VCaP (cell line): Measurements from ENCODE around the gene OSBPL10.

Experiments
- H3K27ac ChIP-seq: fragments of 450-650 bp; 2 replicates; pipeline ENCODE4 v1.5.1; 2017
- CTCF ChIP-seq: fragments of 450-650 bp; conservative IDR thresholded peaks from 2 replicates; pipeline ENCODE4 v1.5.1; 2017; ENCODE audit warnings: mild to moderate bottlenecking, moderate library complexity

OSBPL10 gene

GRCh38 chr3:31817411-31817966 lies 163.6 kb downstream of the OSBPL10 start:
- H3K27ac ChIP-seq, result no peak overlapping the region

GRCh38 chr3:31815631-31816440 lies 165.2 kb downstream of the OSBPL10 start:
- TF ChIP-seq CTCF, result no peak

More at GRCh38 chr3:31817411-31817966, 163.6 kb downstream of the OSBPL10 start:
- no peak for TF ChIP-seq CTCF

GRCh38 chr3:31815006-31815405 lies 166.1 kb downstream of the OSBPL10 start:
- no peak overlapping the region for H3K27ac ChIP-seq
- TF ChIP-seq CTCF, result no peak

More at GRCh38 chr3:31815631-31816440, 165.2 kb downstream of the OSBPL10 start:
- H3K27ac ChIP-seq, result no peak overlapping the region

GRCh38 chr3:31813686-31814085 lies 167.4 kb downstream of the OSBPL10 start:
- no peak for TF ChIP-seq CTCF
- H3K27ac ChIP-seq, result no peak overlapping the region

GRCh38 chr3:31813197-31813596 lies 167.9 kb downstream of the OSBPL10 start:
- no peak for TF ChIP-seq CTCF

GRCh38 chr3:31810991-31811433 lies 170.1 kb downstream of the OSBPL10 start:
- no peak for TF ChIP-seq CTCF
- no peak overlapping the region for H3K27ac ChIP-seq

More at GRCh38 chr3:31813197-31813596, 167.9 kb downstream of the OSBPL10 start:
- H3K27ac ChIP-seq, result no peak overlapping the region

- H3K27ac ChIP-seq, result no peak overlapping the region
- TF ChIP-seq CTCF, result no peak
Measured at GRCh38 chr3:31808143-31808720, 172.8 kb downstream of the OSBPL10 start.
